ENCODE measurements around the gene IQGAP1.
"Not testable (repeated sequence)": the region's sequence is repeated elsewhere in the genome, so short reads cannot be mapped to it uniquely, and the experiment has no call there.

IQGAP1 gene, protein sequence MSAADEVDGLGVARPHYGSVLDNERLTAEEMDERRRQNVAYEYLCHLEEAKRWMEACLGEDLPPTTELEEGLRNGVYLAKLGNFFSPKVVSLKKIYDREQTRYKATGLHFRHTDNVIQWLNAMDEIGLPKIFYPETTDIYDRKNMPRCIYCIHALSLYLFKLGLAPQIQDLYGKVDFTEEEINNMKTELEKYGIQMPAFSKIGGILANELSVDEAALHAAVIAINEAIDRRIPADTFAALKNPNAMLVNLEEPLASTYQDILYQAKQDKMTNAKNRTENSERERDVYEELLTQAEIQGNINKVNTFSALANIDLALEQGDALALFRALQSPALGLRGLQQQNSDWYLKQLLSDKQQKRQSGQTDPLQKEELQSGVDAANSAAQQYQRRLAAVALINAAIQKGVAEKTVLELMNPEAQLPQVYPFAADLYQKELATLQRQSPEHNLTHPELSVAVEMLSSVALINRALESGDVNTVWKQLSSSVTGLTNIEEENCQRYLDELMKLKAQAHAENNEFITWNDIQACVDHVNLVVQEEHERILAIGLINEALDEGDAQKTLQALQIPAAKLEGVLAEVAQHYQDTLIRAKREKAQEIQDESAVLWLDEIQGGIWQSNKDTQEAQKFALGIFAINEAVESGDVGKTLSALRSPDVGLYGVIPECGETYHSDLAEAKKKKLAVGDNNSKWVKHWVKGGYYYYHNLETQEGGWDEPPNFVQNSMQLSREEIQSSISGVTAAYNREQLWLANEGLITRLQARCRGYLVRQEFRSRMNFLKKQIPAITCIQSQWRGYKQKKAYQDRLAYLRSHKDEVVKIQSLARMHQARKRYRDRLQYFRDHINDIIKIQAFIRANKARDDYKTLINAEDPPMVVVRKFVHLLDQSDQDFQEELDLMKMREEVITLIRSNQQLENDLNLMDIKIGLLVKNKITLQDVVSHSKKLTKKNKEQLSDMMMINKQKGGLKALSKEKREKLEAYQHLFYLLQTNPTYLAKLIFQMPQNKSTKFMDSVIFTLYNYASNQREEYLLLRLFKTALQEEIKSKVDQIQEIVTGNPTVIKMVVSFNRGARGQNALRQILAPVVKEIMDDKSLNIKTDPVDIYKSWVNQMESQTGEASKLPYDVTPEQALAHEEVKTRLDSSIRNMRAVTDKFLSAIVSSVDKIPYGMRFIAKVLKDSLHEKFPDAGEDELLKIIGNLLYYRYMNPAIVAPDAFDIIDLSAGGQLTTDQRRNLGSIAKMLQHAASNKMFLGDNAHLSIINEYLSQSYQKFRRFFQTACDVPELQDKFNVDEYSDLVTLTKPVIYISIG (N-terminal part only)

DNA sequence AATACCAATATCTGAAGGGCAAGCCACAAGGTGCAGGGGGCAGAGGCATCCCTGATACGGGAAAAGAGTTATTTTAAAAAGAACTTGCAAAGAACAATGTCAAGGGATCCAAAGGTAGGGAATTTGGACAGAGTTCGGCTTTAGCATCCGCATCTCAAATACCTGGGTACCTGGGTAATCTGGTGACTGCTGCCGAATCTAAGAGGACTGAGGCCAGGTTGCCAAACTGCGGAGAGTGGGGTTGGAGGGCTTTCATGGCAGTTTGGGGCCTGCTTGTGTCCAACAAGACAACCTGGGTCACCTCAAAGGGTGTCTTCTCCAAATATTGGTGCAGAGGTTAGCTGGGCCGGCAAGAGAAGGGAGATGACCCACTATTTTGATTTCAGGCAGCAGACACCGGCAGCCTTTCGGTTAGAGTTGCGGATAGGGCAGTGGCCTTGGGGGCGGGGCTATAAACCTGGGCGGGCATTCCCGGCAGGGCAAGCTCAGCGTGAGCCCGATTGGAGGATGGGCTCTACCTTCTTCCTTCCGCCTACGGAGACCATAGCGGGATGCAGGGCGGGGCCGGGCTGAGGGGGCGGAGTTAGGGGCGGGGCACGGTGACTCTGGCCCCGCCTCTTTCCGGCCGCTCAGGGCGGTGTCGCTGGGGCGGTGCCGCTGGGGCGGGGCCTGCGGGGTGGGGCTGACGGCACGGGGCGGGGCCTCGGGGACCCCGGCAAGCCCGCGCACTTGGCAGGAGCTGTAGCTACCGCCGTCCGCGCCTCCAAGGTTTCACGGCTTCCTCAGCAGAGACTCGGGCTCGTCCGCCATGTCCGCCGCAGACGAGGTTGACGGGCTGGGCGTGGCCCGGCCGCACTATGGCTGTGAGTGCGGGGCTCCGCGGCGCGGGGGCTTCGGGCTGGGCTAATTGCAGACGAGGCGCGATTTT is at the start of gene IQGAP1:
TSS of gene IQGAP1 (plus strand) at position 709 of the 928 bp plus-strand sequence. CDS start at position 809, 100 bp downstream.
- DNase-seq, result peak; percentile 77

DNA sequence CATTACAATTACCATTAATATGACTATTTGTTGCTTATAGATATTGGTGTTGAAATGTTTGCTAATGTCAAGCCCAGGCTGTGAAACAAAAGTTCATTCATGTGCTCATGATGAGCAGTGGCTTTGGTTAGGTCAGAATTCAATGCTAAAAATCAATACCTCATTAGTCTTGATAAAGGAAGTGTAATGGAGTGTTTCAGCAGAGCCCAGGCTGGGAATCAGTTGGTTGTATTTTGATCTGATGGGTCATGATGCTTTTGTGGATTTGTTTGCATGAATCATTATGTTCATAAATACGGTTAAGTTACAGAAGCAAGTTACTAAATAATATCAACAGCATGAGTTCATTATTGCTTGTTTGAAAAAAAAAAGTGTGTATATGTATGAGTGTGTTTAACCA is 49.5 kb upstream of the IQGAP1 start:
- DNase-seq, result no peak

DNA sequence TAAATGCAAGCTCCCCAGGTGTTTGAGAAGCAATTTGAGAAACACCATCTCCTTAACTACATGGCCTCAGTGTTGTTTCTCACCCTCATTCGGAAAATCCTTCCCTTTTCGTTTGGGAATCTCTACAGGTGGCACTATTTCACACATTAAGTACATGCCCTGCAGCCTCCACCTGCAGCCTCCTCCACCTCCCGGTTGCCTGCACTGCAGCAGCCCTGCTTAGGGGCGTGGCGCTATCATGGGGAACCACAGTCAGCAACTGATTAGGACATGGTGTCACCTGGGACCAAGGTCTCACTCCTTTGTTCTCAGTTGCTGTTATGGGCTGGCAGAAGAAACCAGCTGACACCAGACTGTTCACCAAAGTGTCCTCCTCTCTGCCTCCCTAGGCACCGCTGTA is 47.7 kb upstream of the IQGAP1 start:
- DNase-seq, result peak; percentile 20

DNA sequence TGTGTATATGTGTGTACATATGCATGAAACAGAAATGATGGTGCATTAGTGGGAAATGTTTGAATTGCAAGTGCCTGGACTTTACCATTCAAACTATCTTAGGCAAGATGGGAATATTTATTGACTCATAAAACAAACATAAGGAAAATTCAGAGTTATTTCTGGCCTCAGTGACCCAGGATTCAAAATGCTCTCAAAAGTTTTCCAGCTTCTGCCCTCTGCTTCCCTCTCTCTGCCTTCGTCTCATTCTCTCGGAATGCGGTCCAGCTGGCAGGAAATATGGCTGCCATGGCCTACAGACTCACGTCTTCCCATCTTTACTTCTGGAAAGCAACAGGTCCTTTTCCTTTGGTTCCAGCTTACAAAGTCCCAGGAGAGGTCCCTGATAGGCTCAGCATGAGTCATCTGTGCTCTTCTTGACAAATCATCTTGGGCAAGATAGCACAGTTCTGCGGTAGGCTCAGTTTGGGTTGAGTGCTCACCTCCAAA is 44.7 kb upstream of the IQGAP1 start:
- DNase-seq, result no peak

DNA sequence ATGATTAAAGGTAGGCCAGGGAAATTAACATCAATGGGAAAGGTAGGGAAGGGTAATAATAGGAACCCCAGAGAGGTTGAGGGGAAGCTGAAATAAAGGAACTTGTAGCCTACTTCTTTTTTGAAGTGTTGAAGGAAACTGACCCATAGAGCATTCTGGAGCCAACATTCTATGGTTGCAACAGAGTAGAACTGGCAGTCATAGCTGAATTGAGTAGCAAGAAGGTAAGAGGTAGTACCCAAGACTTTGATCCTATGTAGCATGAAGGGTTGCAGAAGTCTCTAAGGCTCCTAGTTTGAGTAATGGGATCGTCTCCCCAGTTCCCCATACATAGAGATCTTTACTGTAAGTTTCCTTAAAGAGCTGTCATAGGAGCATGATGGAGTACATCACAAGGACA is 43.4 kb upstream of the IQGAP1 start:
- no peak for DNase-seq

DNA sequence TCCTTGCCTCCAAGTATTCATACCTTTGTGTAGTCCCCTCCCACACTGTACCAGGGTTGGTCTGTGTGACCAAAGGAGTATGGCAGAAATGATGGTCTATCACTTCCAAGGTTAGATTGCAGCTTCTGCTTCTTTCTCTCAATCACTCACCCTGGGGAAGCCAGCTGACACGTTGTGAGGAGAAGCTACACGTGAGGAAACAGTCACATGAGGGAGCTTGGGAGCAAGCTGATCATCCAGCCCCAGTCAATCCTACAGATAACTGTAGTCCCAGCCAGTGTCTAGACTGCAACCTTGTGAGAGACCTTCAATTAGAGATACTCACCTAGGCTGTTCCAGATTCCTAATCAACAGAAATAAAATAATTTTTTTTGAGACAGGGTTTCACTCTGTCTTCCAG is 42.2 kb upstream of the IQGAP1 start:
- DNase-seq, result no peak

DNA sequence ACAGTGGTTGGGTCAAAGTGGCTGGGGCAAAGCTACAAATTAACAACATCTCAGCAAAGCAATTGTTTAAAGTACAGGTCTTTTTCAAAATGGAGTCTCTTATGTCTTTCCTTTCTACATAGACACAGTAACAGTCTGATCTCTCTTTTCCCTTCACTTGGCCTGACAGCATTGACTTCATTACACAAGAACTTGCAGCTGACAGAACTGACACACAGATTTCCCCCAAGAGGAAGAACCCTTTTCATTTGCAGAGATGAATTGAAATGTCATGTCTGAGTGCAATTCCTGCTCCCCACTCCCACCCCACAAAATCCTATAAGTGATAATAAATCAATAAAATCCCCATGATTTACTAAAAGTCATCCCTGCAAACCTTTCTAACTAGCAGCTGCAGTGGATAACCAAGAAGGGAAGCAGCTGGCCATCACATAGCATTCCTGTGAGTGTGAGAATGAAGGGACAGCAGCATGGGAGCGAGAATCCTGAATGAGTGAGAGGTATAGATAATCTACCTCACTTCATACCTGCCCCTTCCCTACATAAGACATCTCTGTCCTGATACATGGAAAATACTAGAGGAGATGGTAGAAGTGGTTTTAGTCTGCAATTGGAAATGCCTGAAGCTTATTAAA is 40.5 kb upstream of the IQGAP1 start:
- DNase-seq, result not testable (repeated sequence)

DNA sequence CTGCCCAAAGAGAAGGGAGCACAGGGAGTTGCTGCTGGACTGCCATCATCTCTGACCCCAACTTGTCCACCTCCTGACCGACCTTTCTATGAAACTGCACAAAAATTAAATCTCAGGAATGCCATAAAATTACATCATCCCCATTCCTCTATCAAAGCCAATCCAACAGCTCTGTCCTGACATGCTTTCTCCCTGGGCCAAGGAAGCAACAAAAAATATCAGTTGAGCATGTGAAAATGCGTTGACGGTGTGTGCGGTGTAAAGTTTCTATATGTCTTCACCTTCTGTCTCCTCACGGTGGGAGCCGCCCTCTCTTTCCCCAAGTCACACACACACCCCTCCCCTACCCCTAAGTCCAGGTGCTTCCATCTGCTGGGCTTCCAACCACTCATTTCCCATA is 39.6 kb upstream of the IQGAP1 start:
- no peak for DNase-seq

DNA sequence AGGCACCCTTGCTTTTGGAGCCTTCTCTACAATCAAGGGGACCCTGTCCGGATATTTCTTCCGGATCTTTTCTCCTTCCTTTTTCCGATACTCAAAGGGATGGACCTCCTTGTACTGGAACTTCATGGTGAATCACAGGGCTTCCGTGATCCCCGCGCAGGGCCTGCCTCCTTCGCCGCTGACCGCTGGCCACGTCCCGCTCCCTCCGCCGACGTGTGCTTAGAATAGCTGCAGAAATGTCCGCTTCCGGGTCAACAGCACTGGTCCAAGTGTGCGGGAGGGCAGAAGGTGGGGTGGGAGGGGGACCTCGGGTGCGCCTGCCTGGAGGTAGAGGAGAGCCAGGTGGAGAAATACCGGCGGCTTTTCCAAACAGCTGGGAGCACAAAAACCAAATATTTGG is 39.0 kb upstream of the IQGAP1 start:
- DNase-seq, result no peak

DNA sequence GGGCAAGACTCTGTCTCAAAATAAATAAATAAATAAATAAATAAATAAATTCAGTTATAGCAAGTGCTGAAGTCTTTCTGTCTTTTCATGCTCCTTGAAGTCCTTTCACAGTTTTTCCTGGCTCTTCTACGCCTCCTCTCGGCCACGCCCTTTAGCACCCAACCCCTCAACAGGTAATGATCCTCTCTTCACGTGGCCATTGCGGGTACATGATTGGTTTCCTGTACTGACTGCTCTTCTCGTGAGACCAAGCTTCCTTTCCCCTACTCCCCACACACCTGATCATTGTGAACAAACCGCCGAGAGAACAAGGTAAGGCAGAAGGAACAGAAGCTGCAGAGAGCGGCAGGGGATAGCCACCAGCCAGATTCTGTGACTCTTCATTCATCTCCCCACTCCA is 38.2 kb upstream of the IQGAP1 start:
- no peak for DNase-seq

DNA sequence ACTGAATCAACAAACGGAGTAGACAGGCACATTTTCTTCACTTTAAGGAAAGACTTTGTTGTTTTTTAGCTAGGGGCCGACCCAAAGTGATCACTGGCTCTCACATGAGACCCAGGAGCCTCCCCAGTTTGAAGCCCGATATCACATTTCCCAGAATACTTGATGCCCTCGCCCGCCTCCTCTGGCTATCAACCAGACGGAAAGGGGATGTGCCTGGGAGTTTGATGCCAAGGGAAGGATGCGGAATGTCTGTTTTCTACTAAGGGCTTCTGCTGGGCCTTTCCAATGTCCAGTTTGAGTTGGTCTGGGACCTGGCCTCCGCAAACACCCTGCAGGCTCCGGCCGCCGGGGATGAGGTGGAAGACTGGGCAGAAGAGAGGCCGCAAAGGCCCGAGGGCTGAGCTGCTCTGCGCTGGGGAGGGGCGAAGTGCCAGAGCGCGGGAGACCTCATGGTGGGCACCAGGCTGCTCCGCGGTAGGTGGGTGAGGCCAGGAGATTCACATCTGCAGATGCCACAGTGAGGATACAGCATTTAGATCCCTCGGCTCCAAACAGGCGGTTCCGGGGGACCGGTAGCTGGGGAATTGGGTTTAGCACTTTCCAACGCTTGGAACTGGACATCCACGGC is 36.4 kb upstream of the IQGAP1 start:
- no peak for DNase-seq

DNA sequence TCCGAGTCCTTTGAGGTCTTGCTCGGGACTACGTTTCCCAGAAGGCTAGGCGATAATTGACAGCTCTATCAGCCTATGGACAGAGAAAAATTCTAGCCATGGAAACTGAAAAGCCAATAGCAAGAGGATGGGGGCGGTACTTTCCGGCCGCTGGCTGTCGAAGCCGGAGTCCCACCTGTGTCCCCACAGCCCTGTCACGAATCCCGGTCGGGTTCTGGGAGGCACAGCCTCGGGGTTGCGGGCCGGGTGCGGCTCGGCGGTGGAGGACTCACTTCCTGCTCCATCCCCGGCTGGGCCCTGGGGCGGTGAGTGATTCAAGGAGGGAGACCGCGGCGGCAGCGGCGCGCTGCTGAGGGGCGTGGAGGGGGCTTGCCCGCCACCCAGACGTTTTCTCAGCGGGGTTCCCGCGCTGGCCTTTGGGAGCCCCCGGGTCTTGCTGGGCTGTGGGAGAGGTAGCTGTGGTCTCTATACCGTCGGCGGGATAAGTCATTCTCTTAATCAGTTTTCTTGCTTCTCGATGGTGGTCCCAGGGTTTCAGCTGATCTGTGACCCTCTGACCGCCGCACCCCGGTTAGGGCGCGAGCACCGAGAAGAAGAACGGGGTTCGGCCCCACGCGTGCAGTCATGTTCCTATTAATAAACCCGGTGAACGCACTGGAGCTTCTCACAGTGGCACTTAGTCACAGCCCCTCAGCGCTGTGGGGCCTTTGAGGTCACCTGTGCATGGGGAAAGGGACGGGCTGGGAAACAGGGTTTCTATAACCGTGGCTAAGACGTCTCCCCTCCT is 35.7 kb upstream of the IQGAP1 start, which contains the start of gene ZNF774:
TSS of gene ZNF774 (plus strand) at position 178 of the 787 bp plus-strand sequence. CDS start 2,377 bp downstream, outside the sequence.
- DNase-seq, result peak; percentile 79

DNA sequence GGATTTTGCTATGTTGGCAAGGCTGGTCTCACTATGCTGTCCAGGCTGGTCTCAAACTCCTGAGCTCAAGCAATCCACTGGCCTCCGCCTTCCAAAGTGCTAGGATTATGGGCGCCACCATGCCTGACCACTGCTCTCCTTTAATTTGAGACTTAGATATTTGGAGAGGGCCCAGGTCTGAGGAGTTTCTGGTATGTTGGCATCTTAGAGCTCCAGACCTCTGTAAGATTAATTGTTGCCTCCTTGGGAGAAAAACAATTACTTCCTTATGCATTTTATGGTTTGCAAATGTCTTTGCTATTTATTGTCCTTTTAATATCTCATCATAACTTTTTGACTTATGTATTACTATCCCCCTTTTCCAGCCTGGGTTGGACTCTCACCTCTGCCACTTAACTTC is 33.1 kb upstream of the IQGAP1 start:
- DNase-seq, result no peak

DNA sequence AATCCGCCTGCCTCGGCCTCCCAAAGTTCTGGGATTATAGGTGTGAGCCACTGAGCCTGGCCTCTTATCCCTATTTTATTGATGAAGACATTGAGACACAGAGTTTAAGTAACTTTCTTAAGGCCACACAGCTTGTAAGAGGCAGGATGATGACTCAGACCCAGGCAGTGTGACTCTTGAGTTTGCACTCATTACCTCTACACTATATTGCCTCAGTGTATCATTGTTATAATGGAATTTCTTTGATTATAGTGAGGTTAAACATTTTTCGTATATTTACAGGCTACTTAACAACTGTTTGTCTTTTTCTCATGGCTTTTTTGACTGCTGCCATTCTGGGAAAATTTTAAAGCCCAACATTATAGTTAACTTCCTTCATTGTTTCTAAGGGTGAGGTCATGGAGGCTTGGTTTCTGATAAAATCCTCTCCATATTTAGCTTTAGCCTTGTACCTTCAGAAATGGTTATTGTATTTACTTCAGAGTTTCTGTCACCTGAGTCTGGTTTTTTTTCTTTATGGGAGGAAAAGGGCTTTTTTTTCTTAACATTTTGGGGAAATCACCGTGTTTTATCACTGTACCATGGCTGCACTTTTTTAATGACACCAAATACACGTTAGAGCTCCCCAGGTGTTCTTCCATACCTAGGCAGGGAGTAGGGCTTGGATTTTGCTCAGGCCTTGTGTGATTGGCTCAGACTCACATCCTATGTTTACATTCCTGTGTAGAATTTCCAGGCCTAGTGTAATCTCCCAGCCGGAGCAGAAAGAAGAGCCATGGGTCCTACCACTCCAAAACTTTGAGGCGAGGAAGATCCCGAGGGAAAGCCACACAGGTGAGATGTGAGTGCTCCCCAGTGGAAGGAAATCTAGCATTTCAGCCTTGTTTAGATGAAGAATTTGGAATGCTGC is 29.7 kb upstream of the IQGAP1 start:
- no peak for DNase-seq

DNA sequence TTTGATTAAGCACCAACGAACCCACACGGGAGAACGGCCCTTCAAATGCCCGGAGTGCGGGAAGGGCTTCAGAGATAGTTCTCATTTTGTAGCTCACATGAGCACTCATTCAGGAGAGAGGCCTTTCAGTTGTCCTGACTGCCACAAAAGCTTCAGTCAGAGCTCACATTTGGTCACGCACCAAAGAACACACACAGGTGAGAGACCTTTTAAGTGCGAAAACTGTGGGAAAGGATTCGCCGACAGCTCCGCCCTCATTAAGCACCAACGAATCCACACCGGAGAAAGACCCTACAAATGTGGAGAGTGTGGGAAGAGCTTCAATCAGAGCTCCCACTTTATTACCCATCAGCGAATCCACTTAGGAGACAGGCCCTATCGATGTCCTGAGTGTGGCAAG is 27.3 kb upstream of the IQGAP1 start:
- no peak for DNase-seq

DNA sequence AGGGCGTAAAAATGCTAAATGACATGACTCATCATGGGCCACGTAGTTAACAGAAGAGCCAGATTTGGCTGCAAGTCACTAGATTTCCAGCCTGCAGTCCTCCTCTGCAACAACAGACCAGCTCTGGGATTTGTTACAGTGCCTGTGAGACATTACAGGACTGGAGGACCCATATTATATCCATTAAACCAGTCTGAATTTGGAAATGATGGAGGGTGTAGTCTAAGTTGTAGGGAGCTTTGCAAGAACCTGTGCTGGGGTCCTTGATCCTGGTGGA is 25.2 kb upstream of the IQGAP1 start:
- no peak for DNase-seq

DNA sequence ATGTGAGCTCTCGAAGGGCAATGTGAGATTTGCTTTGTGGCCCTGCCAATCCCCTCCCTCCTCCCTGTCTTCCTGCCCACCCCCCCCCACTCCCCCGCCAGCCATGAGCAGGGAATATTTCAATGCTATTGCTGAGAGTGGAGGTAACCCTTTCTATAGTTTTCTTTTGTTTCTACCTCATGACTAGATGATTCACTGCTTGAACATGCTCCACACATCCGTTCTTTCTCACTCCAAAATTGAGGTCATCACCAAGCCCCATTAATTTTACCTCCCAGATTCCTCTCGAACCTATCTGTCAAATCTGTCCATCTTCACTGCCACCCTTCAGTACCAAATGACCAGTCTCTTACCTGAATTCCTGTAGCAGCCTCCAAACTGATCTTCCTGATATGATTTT is 23.8 kb upstream of the IQGAP1 start:
- no peak for DNase-seq

DNA sequence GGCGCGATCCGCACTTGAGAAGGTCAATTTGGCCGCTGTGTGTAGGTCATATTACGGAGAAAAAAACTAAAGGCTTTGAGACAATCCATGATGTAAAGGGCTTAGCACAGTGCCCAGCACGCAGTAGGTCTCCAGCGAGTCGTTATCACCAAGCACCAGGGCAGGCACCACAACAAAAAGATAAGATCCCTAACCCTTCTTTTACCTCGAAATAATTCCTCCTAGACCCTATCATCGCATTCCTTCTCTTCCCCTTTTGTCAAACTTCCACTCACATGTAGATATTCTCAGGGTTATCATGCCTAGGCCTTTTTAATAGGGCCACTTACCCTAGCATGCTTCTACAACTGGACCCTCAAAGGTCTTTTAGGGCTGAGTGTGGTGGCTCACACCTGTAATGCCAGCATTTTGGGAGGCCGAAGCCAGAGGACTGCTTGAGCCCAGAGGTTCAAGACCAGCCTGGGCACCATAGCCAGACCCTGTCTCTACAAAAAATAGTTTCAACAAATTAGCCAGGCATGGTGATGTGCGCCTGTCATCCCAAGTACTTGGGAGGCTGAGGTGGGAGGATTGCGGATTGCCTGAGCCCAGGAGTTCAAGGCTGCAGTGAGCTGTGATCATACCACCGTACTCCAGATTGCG is 22.5 kb upstream of the IQGAP1 start:
- no peak for DNase-seq
